ENCODE results near the gene MBTPS1. TPM values are rescaled to one million over a fixed set of nuclear protein-coding genes. Genes with fewer than 3 reads are reported as not detected.

MBTPS1 gene
- total RNA-seq, 2 donors from 2014 or later = 94.4 to 114 TPM

DNA sequence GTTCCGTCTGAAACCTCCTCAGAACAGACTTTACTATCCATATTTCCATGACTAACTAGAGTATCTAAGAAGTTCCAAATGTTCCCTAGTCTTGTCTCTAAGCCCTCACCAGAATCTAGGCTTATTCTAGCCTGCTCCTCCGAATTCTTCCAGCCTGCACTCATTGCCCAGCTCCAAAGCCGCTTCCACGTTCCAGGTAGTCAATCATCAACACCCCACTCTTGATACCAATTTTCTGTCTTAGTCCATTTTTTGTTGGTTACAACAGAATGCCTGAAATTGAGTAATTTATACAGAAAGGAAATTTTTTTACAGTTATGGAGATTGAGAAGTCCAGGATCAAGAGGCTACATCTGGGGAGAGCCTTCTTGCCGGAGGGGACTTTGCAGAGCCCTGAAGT lies 95.3 kb downstream of the MBTPS1 start:
- Mint-ChIP-seq H3K27me3 (peaks cover 14% of the 10 kb centered on the region), H3K4me1 (no peaks in the 10 kb centered on the region), H3K36me3 (ENCODE audit: low read depth) (no peaks in the 10 kb centered on the region), H3K4me3 (no peak overlapping the region), H3K27ac (no peak overlapping the region)
- no peak for ATAC-seq
- DNase-seq = no peak
- H3K9me3 ChIP-seq (ENCODE audit: control insufficient read depth, low read length, poor library complexity, severe bottlenecking) = no peaks in the 10 kb centered on the region

DNA sequence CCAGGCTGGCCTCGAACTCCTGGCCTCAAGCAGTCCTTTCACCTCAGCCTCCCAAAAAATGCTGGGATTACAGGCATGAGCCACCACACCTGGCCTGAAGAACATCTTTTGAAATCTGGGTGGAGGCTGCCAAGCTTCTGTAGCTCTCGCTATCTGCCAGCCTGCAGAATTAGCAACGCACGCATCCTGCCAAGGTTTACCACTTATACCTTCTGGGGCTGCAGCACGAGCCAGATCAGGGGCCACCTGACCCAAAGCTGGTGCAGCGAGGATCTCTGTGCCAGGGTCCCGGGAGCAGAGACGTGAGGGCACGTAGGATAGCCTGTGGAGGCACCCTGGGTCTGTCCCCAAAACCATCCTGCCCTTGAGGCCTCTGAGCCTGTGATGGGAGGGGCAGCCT lies 96.4 kb downstream of the MBTPS1 start:
- H3K27me3 Mint-ChIP-seq = peaks cover 3% of the 10 kb centered on the region
- no peak for ATAC-seq
- H3K4me3 Mint-ChIP-seq = no peak overlapping the region
- DNase-seq = no peak
- no peaks in the 10 kb centered on the region for H3K9me3 ChIP-seq (ENCODE audit: control insufficient read depth, low read length, poor library complexity, severe bottlenecking)
- H3K36me3 Mint-ChIP-seq (ENCODE audit: low read depth) = no peaks in the 10 kb centered on the region
- no peaks in the 10 kb centered on the region for H3K4me1 Mint-ChIP-seq
- H3K27ac Mint-ChIP-seq = no peak overlapping the region

DNA sequence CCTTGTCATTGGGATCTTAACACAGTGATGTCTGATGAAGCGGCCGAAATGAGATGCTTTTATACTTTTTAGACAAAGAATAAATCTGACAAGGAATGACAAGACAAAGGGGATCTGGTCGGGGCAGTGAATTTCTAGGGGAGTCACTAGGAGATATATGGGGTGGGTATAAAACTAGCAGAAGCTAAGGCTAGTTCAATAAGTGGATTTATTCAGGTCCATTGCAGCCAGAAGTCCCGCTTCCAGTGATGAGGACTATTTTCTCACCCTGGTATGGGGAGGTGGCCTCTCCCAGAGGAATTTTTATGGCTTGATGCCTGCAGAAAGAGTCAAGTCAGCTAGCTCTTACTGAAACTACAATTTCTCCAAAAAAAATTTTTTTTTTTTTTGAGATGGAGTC lies 98.0 kb downstream of the MBTPS1 start:
- H3K4me3 Mint-ChIP-seq = no peak overlapping the region
- H3K9me3 ChIP-seq (ENCODE audit: control insufficient read depth, low read length, poor library complexity, severe bottlenecking) = no peaks in the 10 kb centered on the region
- no peak for ATAC-seq
- no peak overlapping the region for H3K27ac Mint-ChIP-seq
- no peaks in the 10 kb centered on the region for H3K27me3 Mint-ChIP-seq
- no peak for DNase-seq
- peaks cover 2% of the 10 kb centered on the region for H3K4me1 Mint-ChIP-seq
- H3K36me3 Mint-ChIP-seq (ENCODE audit: low read depth) = no peaks in the 10 kb centered on the region

DNA sequence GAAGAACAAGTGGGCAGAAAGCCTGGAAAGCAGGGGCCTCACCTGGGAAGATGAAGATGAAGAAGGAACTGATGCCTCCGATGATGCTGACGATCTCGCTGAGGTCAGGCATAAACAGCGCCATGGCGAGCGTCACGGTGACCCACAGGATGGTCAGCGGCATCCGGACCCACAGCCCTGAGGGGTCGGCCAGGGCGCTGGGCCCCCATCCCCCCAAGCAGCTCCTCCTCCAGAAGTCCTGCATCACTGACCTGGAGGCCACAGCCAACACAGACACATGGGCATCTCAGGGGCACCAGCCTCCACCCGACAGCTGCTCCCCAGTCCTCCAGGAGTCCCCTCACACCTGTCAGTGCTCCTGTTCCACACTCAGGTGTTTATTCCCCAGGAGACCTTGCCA lies 100.3 kb downstream of the MBTPS1 start:
- no peaks in the 10 kb centered on the region for H3K9me3 ChIP-seq (ENCODE audit: control insufficient read depth, low read length, poor library complexity, severe bottlenecking)
- no peak overlapping the region for H3K27ac Mint-ChIP-seq
- ATAC-seq = no peak

DNA sequence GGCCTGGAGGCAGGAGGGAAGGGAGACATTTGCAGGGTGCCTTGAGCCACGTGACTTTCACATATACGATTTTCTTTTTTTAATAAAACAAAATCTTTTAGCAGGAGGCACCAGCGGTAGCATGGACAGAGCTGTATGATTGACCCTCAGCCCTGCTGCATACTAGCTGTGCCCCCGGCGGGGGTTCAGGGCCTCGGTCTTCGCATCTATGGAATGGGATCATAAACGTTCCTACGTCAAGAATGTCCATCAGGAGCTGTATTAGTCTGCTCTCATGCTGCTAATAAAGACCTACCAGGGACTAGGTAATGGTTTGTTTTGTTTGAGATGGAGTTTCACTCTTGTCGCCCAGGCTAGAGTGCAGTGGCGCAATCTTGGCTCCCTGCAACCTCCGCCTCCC lies 101.3 kb downstream of the MBTPS1 start:
- no peaks in the 10 kb centered on the region for H3K9me3 ChIP-seq (ENCODE audit: control insufficient read depth, low read length, poor library complexity, severe bottlenecking)
- DNase-seq = no peak
- H3K36me3 Mint-ChIP-seq (ENCODE audit: low read depth) = no peaks in the 10 kb centered on the region
- H3K4me1 Mint-ChIP-seq = peaks cover 4% of the 10 kb centered on the region
- H3K27ac Mint-ChIP-seq = no peak overlapping the region
- no peaks in the 10 kb centered on the region for H3K27me3 Mint-ChIP-seq
- no peak overlapping the region for H3K4me3 Mint-ChIP-seq
- ATAC-seq = no peak

More for the DNA sequence above, 100.3 kb downstream of the MBTPS1 start:
- H3K4me1 Mint-ChIP-seq = peaks cover 2% of the 10 kb centered on the region
- no peaks in the 10 kb centered on the region for H3K27me3 Mint-ChIP-seq
- no peak for DNase-seq
- H3K4me3 Mint-ChIP-seq = no peak overlapping the region
- H3K36me3 Mint-ChIP-seq (ENCODE audit: low read depth) = no peaks in the 10 kb centered on the region

DNA sequence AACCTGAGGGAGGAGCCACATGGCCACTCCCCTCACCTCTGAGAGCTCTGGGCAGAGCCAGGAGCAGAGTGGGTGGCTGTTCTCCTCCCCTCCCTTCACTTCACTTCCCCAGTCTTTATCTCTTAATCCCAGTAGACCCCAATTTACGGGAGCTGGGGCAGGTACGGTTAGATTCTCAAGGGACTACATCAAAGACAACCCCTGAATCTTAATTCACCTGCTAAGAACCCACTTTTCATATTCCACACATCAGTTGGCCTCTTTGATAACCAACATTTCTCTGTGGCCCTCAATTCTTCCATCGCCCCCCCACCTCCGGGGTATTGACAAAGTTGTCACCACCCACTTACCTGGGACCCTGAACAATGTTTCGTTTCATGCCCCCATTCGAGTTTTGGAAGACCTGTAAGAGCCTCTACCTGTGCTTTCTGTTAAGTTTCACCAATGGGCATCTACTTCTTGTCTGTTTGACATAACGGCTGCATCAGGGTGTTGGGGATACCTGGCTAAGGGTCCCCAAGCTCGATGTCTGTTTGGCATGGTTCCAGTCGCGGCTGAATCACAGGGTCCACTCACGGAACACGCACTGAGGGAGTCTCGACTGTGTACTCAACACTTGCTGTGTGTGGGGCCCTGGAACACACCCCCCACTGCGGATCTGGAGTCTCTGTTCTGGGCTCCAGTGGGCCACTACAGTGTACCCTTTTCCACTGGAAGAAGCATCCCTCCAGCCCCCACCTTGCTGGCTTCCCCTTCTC lies 102.0 kb downstream of the MBTPS1 start:
- no peaks in the 10 kb centered on the region for H3K36me3 Mint-ChIP-seq (ENCODE audit: low read depth)
- H3K4me3 Mint-ChIP-seq = no peak overlapping the region
- no peaks in the 10 kb centered on the region for H3K9me3 ChIP-seq (ENCODE audit: control insufficient read depth, low read length, poor library complexity, severe bottlenecking)
- no peaks in the 10 kb centered on the region for H3K27me3 Mint-ChIP-seq
- H3K4me1 Mint-ChIP-seq = peaks cover 4% of the 10 kb centered on the region
- ATAC-seq = no peak
- no peak overlapping the region for H3K27ac Mint-ChIP-seq
- no peak for DNase-seq

DNA sequence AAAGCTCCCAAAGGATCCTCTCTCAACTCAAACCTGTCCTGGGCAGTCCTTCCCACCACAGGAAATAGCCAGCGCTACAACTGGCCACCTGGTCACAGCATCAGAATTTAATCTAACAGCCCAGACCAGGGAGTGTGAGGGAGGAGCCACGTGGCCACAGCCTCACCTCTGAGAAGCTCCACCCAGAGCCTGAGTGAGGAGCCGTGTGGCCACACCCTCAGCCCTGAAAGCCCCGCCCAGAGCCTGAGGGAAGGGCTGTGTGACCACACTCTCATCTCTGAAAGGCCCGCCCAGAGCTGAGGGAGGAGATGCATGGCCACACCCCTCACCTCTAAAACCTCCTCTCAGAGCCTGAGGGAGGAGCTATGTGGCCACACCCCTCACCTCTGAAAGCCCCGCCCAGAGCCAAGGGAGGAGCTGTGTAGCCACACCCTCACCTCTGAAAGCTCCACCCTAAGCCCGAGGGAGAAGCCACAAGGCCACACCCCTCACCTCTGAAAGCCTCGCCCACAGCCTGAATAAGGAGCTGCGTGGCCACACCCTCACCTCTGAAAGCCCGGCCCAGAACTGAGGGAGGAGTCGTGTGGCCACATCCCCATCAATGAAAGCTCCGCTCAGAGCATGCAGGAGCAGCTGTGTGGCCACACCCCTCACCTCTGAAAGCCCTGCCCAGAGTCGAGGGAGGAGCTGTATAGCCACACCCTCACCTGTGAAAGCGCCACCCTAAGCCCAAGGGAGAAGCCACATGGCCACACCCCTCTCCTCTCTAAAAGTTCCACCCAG lies 102.8 kb downstream of the MBTPS1 start:
- DNase-seq (peak in 2 of 3 donors; percentile 37), ATAC-seq (peak; percentile 83)
- no peaks in the 10 kb centered on the region for H3K27me3 Mint-ChIP-seq
- no peaks in the 10 kb centered on the region for H3K9me3 ChIP-seq (ENCODE audit: control insufficient read depth, low read length, poor library complexity, severe bottlenecking)
- H3K36me3 Mint-ChIP-seq (ENCODE audit: low read depth) = no peaks in the 10 kb centered on the region
- no peak overlapping the region for H3K4me3 Mint-ChIP-seq
- no peak overlapping the region for H3K27ac Mint-ChIP-seq
- peaks cover 4% of the 10 kb centered on the region for H3K4me1 Mint-ChIP-seq

DNA sequence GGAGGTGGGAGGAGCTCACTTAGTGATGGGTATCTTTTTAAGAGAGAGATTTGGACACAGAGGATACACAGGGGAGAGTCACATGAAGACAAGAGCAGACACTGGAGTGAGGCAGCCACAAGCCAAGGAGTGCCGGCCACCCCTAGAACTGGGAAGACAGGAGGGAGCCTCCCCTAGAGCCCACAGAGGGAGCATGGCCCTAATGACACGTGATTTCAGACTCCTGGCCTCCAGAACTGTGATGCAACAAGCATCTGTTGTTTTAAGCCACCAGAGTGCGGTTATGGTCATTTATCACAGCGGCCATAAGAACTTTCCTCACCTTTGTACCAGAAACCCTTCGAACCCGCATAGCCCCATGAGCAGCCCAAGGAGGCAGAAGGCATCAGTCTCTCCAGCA lies 107.5 kb downstream of the MBTPS1 start:
- DNase-seq (no peak), ATAC-seq (no peak)
- Mint-ChIP-seq H3K4me1 (peaks cover 7% of the 10 kb centered on the region), H3K36me3 (ENCODE audit: low read depth) (no peaks in the 10 kb centered on the region), H3K4me3 (no peak overlapping the region), H3K27me3 (peaks cover 12% of the 10 kb centered on the region), H3K27ac (no peak overlapping the region)
- no peaks in the 10 kb centered on the region for H3K9me3 ChIP-seq (ENCODE audit: control insufficient read depth, low read length, poor library complexity, severe bottlenecking)

DNA sequence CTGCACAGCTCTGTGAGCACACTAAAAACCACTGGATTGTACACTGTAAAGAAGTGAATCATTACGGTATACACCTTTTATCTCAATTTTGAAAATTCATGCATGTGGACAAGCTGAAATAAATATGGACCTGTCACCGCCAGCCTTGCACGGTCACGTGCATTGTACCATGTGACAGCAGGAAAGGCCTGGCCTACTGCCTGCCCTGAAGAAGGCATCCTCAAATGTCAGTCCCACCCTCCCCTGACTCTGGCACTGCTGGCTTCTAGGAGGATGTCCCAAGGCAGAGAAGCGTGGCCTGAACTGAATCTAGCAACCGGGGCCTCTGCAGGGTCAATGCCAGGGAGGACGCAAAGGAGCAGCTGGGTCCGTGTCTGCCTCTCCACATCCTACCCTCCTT lies 108.8 kb downstream of the MBTPS1 start:
- Mint-ChIP-seq H3K4me3 (no peak overlapping the region), H3K36me3 (ENCODE audit: low read depth) (no peaks in the 10 kb centered on the region), H3K4me1 (peaks cover 5% of the 10 kb centered on the region), H3K27me3 (peaks cover 13% of the 10 kb centered on the region), H3K27ac (no peak overlapping the region)
- H3K9me3 ChIP-seq (ENCODE audit: control insufficient read depth, low read length, poor library complexity, severe bottlenecking) = no peaks in the 10 kb centered on the region
- DNase-seq (no peak), ATAC-seq (no peak)

DNA sequence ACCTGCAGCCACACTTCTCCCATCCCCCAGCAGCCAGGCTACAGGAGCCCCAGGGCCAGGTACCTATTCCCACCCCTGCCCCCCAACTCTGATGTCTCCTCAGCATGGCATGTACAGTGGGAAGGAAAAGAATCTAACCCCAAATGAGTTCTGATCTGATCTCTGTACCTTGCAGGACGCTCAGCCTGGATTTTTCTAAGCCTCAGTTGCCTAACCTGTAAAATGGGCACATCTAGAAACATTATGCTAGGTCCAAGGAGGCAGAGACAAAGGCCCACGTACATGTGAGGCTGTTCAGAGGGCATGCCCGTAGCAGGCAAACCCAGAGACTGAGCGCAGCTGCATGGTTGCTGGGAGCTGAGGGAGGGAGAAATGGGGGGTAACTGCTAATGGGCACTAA lies 109.2 kb downstream of the MBTPS1 start:
- H3K36me3 Mint-ChIP-seq (ENCODE audit: low read depth) = no peaks in the 10 kb centered on the region
- H3K4me1 Mint-ChIP-seq = peaks cover 5% of the 10 kb centered on the region
- ATAC-seq (no peak), DNase-seq (no peak)
- H3K27me3 Mint-ChIP-seq = peaks cover 15% of the 10 kb centered on the region
- no peaks in the 10 kb centered on the region for H3K9me3 ChIP-seq (ENCODE audit: control insufficient read depth, low read length, poor library complexity, severe bottlenecking)
- H3K27ac Mint-ChIP-seq = no peak overlapping the region
- H3K4me3 Mint-ChIP-seq = no peak overlapping the region

DNA sequence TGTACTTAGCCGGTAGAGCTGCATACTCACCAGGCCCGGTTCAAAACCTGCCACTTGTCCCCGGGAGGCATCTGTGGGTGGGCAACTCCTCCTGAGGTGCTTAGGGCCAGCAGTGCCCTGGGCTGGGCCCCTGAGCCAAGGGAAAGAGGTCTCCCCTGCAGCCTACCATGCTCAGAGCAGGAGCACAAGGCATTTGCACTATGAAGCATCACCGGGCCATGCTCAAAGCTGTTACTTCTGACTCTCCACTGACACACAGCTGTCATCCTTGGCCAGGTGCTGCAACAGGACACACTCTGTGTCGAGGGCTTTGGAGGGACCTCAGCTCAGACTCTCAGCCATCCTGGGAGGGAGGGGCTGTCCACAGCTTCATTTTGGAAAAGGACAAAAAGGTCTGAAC lies 111.4 kb downstream of the MBTPS1 start:
- no peaks in the 10 kb centered on the region for H3K9me3 ChIP-seq (ENCODE audit: control insufficient read depth, low read length, poor library complexity, severe bottlenecking)
- Mint-ChIP-seq H3K4me3 (no peak overlapping the region), H3K27ac (no peak overlapping the region), H3K27me3 (peaks cover 29% of the 10 kb centered on the region), H3K4me1 (peaks cover 3% of the 10 kb centered on the region), H3K36me3 (ENCODE audit: low read depth) (no peaks in the 10 kb centered on the region)
- DNase-seq = no peak
- ATAC-seq = no peak

DNA sequence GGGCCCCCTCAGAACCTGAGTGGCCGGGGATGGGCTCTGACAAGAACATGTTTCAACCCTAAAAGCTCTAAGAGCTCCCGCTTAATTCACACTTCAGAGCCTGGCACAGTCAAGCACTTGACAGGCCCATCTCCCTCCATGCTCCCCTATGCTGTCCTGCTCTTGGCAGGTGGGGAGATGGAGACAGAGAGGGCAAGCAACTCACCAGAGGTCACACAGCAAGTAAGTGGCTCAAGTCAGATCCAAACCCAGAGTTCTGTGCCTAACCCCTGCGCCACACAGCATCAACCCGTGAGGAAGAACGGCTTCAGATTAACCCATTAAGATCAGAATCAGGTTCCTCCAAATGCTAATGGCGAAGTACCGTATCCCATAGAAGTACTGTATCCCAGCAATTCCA lies 112.3 kb downstream of the MBTPS1 start:
- Mint-ChIP-seq H3K27me3 (peaks cover 34% of the 10 kb centered on the region), H3K4me3 (no peak overlapping the region), H3K4me1 (peaks cover 3% of the 10 kb centered on the region), H3K36me3 (ENCODE audit: low read depth) (no peaks in the 10 kb centered on the region), H3K27ac (no peak overlapping the region)
- ATAC-seq (no peak), DNase-seq (no peak)
- no peaks in the 10 kb centered on the region for H3K9me3 ChIP-seq (ENCODE audit: control insufficient read depth, low read length, poor library complexity, severe bottlenecking)
